Sigmoid colon (tissue), 7 donors: ENCODE results near the gene IFNGR2. TPM values are rescaled to one million over a fixed set of nuclear protein-coding genes. Genes with fewer than 3 reads are reported as not detected.
A peak's percentile ranks its signal among the peaks of the same experiment; 100 is the strongest.

ENCODE experiments used
- DNase-seq: peaks from one replicate; pipeline ENCODE4 v3.0.0-alpha.2; 2019
- H3K27ac ChIP-seq, 4 donors: fragments of 200-600 bp; sonication (generic); one replicate each; pipeline ENCODE4 v1.5.1; 2016 to 2019; ENCODE audit warnings: mild to moderate bottlenecking in 1 of 4
- H3K27me3 ChIP-seq, 3 donors: fragments of 200-600 bp; sonication (generic); one replicate each; pipeline ENCODE4 v1.5.1; 2019; ENCODE audit warnings: mild to moderate bottlenecking in 1 of 3
- H3K36me3 ChIP-seq, 4 donors: fragments of 200-600 bp; sonication (generic); one replicate each; pipeline ENCODE4 v1.5.1; 2016 to 2019
- H3K4me1 ChIP-seq, 4 donors: fragments of 200-600 bp; sonication (generic); one replicate each; pipeline ENCODE4 v1.5.1; 2017 to 2019
- H3K4me3 ChIP-seq, 4 donors: fragments of 200-600 bp; sonication (generic); one replicate each; pipeline ENCODE4 v1.5.1; 2017 to 2019; ENCODE audit warnings: mild to moderate bottlenecking in 2 of 4, moderate library complexity in 1 of 4
- H3K9me3 ChIP-seq, 4 donors: fragments of 200-600 bp in 3 of 4; sonication (generic) in 3 of 4; one replicate each; pipeline versions ENCODE4 v1.5.1 to v1.6.1; 2013 to 2019
- CTCF ChIP-seq, 4 experiments: fragments of 450-650 bp in 3 of 4; fragments of 200-600 bp in 1 of 4; IDR thresholded peaks; one replicate each; pipeline ENCODE4 v1.5.1; 2016 to 2019; ENCODE audit warnings: antibody characterized with exemption in 4 of 4, mild to moderate bottlenecking in 3 of 4, moderate library complexity in 2 of 4
- EP300 ChIP-seq, 4 donors: sonication (generic); formaldehyde crosslinking; IDR thresholded peaks; one replicate each; pipeline ENCODE4 v1.6.1; 2017; ENCODE audit warnings: antibody characterized with exemption in 4 of 4
- POLR2A ChIP-seq, 2 donors: fragments of 450-650 bp; IDR thresholded peaks; one replicate each; pipeline ENCODE4 v1.6.1; 2016; ENCODE audit warnings: antibody characterized with exemption in 2 of 2, mild to moderate bottlenecking in 2 of 2, moderate library complexity in 2 of 2
- POLR2AphosphoS5 ChIP-seq, 4 donors: sonication (generic); formaldehyde crosslinking; IDR thresholded peaks; one replicate each; pipeline ENCODE4 v1.6.1; 2017; ENCODE audit warnings: antibody characterized with exemption in 4 of 4
- WGBS, 2 donors: extraction: QIAGEN DNeasy Blood & Tissue Kit; methylation state at CpG; one replicate each; pipeline ENCODE4 v1.1.7; 2013; 5-methylcytosine and 5-hydroxymethylcytosine counted together
- intact Hi-C: fragments of 100-400 bp; cut with DNase I; formaldehyde crosslinking; loops from one replicate; pipeline ENCODE4 v1.15.1; 2023
- polyA plus RNA-seq, 3 donors: library from polyadenylated mRNA; stranded (reverse); fragments of 200-250 nt; gene quantifications; one replicate each; pipeline ENCODE4 v1.2.3, GENCODE V29; 2013
- total RNA-seq, 4 donors: library from RNA; depleted of rRNA; stranded (reverse); fragments of >200 nt; gene quantifications; one replicate each; pipeline ENCODE4 v1.1.0, GENCODE V29; 2016
- donor health status: healthy with polysubstance abuse.
- donor health status: Bipolar disorder and iron deficiency.
- donor health status: healthy.

Gene IFNGR2
- total and polyA plus RNA-seq, 7 donors: 34.9 to 178 (median 65.8) TPM

GRCh38 chr21:33412832-33413519, 9.8 kb downstream of the IFNGR2 start:
- H3K27me3 ChIP-seq: no peaks in the 10 kb centered on the region
- peak overlapping the region in 2 of 4 donors; percentile 24 to 25 for H3K27ac ChIP-seq
- peaks cover 0 to 44% (median 7%) of the 10 kb centered on the region in 4 donors for H3K36me3 ChIP-seq
- no peak for DNase-seq
- no peaks in the 10 kb centered on the region for H3K9me3 ChIP-seq
- TF ChIP-seq POLR2A (IDR thresholded peaks at IDR 0.05) (no peak), EP300 (IDR thresholded peaks at IDR 0.05) (no peak), CTCF (IDR thresholded peaks at IDR 0.05) (no peak), POLR2AphosphoS5 (IDR thresholded peaks at IDR 0.05) (no peak)
- intact Hi-C loops: no loop called here
- H3K4me3 ChIP-seq: no peak overlapping the region
- H3K4me1 ChIP-seq: peaks cover 0 to 34% (median 25%) of the 10 kb centered on the region in 4 donors
- WGBS, 2 donors: 17 to 49% methylated on average over 9 of the region's 9 CpGs

GRCh38 chr21:33414068-33414467, 10.9 kb downstream of the IFNGR2 start:
- Histone ChIP-seq H3K4me1 (peaks cover 0 to 35% (median 26%) of the 10 kb centered on the region in 4 donors), H3K4me3 (no peak overlapping the region), H3K36me3 (peaks cover 0 to 49% (median 7%) of the 10 kb centered on the region in 4 donors), H3K27me3 (no peaks in the 10 kb centered on the region), H3K9me3 (no peaks in the 10 kb centered on the region), H3K27ac (no peak overlapping the region)
- no peak for DNase-seq
- TF ChIP-seq POLR2A (IDR thresholded peaks at IDR 0.05) (no peak), POLR2AphosphoS5 (IDR thresholded peaks at IDR 0.05) (no peak), CTCF (IDR thresholded peaks at IDR 0.05) (no peak), EP300 (IDR thresholded peaks at IDR 0.05) (no peak)
- intact Hi-C loops: no loop called here
- WGBS, 2 donors: 87 to 91% methylated on average over 14 of the region's 14 CpGs

- Histone ChIP-seq H3K4me1 (peaks cover 0 to 43% (median 28%) of the 10 kb centered on the region in 4 donors), H3K27me3 (no peaks in the 10 kb centered on the region), H3K4me3 (no peak overlapping the region), H3K27ac (no peak overlapping the region), H3K9me3 (no peaks in the 10 kb centered on the region), H3K36me3 (peaks cover 0 to 51% (median 7%) of the 10 kb centered on the region in 4 donors)
- TF ChIP-seq CTCF (IDR thresholded peaks at IDR 0.05) (no peak), EP300 (IDR thresholded peaks at IDR 0.05) (no peak), POLR2A (IDR thresholded peaks at IDR 0.05) (no peak), POLR2AphosphoS5 (IDR thresholded peaks at IDR 0.05) (no peak)
- intact Hi-C loops: no loop called here
- 84% methylated on average over 11 of the region's 11 CpGs for WGBS, 2 donors
- DNase-seq: no peak
Observed at GRCh38 chr21:33414926-33415325, 11.7 kb downstream of the IFNGR2 start.

- Histone ChIP-seq H3K4me1 (peaks cover 0 to 13% (median 3%) of the 10 kb centered on the region in 4 donors), H3K36me3 (peaks cover 0 to 74% (median 17%) of the 10 kb centered on the region in 4 donors)
Observed at GRCh38 chr21:33418691-33419090, 15.5 kb downstream of the IFNGR2 start.

GRCh38 chr21:33419538-33420123, 16.4 kb downstream of the IFNGR2 start:
- H3K27ac ChIP-seq: peak overlapping the region; percentile 36 to 65 (median 49)
- 88 to 90% methylated on average over 12 of the region's 12 CpGs for WGBS, 2 donors
- H3K36me3 ChIP-seq: peaks cover 0 to 76% (median 19%) of the 10 kb centered on the region in 4 donors

More at GRCh38 chr21:33418691-33419090, 15.5 kb downstream of the IFNGR2 start:
- Histone ChIP-seq H3K9me3 (no peaks in the 10 kb centered on the region), H3K27ac (peak overlapping the region; percentile 33 to 65 (median 42)), H3K27me3 (no peaks in the 10 kb centered on the region), H3K4me3 (no peak overlapping the region)
- intact Hi-C loops: no loop called here
- DNase-seq: peak; percentile 90
- TF ChIP-seq POLR2A (IDR thresholded peaks at IDR 0.05) (no peak), POLR2AphosphoS5 (IDR thresholded peaks at IDR 0.05) (peak in 1 of 4 donors; percentile 18)
- WGBS, 2 donors: 64 to 76% methylated on average over 2 of the region's 2 CpGs

More at GRCh38 chr21:33419538-33420123, 16.4 kb downstream of the IFNGR2 start:
- TF ChIP-seq POLR2AphosphoS5 (IDR thresholded peaks at IDR 0.05) (peak; percentile 27 to 66 (median 60)), POLR2A (IDR thresholded peaks at IDR 0.05) (no peak)
- peaks cover 0 to 13% (median 3%) of the 10 kb centered on the region in 4 donors for H3K4me1 ChIP-seq
- H3K27me3 ChIP-seq: no peaks in the 10 kb centered on the region
- no peaks in the 10 kb centered on the region for H3K9me3 ChIP-seq
- intact Hi-C loops: no loop called here
- H3K4me3 ChIP-seq: no peak overlapping the region
- DNase-seq: peak; percentile 70
